Stomach (tissue), 9 donors: ENCODE data around the gene APOC3. TPM values are rescaled to one million over a fixed set of nuclear protein-coding genes. Genes with fewer than 3 reads are reported as not detected.

Experiments used
- DNase-seq, 2 donors: peaks; one replicate each; pipeline versions ENCODE4 v3.0.0 to v3.0.0-alpha.2; 2013 to 2019
- H3K27ac ChIP-seq, 5 donors: fragments of 200-600 bp in 4 of 5; sonication (generic) in 4 of 5; one replicate each; pipeline ENCODE4 v1.5.1; 2013 to 2019; ENCODE audit warnings: mild to moderate bottlenecking in 1 of 5, moderate library complexity in 1 of 5
- H3K27me3 ChIP-seq, 3 donors: fragments of 200-600 bp; sonication (generic); one replicate each; pipeline ENCODE4 v1.5.1; 2017 to 2019; ENCODE audit warnings: mixed run types in 1 of 3
- H3K36me3 ChIP-seq, 4 donors: fragments of 200-600 bp; sonication (generic); 1 replicate in 3 of 4; 2 replicates in 1 of 4; pipeline ENCODE4 v1.5.1; 2016 to 2019
- H3K4me1 ChIP-seq, 4 donors: fragments of 200-600 bp; sonication (generic); one replicate each; pipeline ENCODE4 v1.5.1; 2016 to 2019
- H3K4me3 ChIP-seq, 4 donors: fragments of 200-600 bp; sonication (generic) in 3 of 4; one replicate each; pipeline ENCODE4 v1.5.1; 2016 to 2019; ENCODE audit warnings: mild to moderate bottlenecking in 1 of 4
- H3K9me3 ChIP-seq, 4 donors: fragments of 200-600 bp; sonication (generic); one replicate each; pipeline ENCODE4 v1.5.1; 2016 to 2019
- EP300 ChIP-seq: sonication (generic); formaldehyde crosslinking; IDR thresholded peaks from one replicate; pipeline ENCODE4 v1.6.1; 2017; ENCODE audit warnings: antibody characterized with exemption
- POLR2A ChIP-seq, 4 donors: fragments of 450-650 bp; IDR thresholded peaks; one replicate each; pipeline ENCODE4 v1.6.1; 2016; ENCODE audit warnings: antibody characterized with exemption in 4 of 4, control low read depth in 2 of 4, mild to moderate bottlenecking in 1 of 4, moderate library complexity in 1 of 4
- POLR2AphosphoS5 ChIP-seq, 3 donors: sonication (generic); formaldehyde crosslinking; IDR thresholded peaks; one replicate each; pipeline ENCODE4 v1.6.1; 2016; ENCODE audit warnings: antibody characterized with exemption in 3 of 3
- WGBS, 5 donors: extraction: QIAGEN DNeasy Blood & Tissue Kit in 3 of 5; methylation state at CpG; one replicate each; pipeline versions ENCODE4 v1.1.5 to v1.1.7; 2013 to 2018; 5-methylcytosine and 5-hydroxymethylcytosine counted together
- intact Hi-C: fragments of 100-400 bp; cut with DNase I; formaldehyde crosslinking; loops from one replicate; pipeline ENCODE4 v1.15.1; 2023; ENCODE audit warnings: low total_unique reads
- polyA plus RNA-seq, 3 donors: library from polyadenylated mRNA; stranded (reverse); fragments of 200-250 nt; gene quantifications; one replicate each; pipeline ENCODE4 v1.2.3, GENCODE V29; 2013
- total RNA-seq, 5 donors: library from RNA; depleted of rRNA; stranded (reverse); fragments of >200 nt; gene quantifications; one replicate each; pipeline versions ENCODE4 v1.1.0 to v1.2.3, GENCODE V29; 2014 to 2016
- TF ChIP-seq, protein P1 (sequence below), 7 experiments: fragments of 450-650 bp in 4 of 7; fragments of 200-600 bp in 3 of 7; sonication (generic) in 3 of 7; IDR thresholded peaks; one replicate each; pipeline ENCODE4 v1.5.1; 2016 to 2019; ENCODE audit warnings: antibody characterized with exemption in 7 of 7, control low read depth in 2 of 7, mild to moderate bottlenecking in 1 of 7
- donor health status: healthy with polysubstance abuse.
- donor health status: Bipolar disorder and iron deficiency.
- donor health status: healthy.

Gene APOC3
- total and polyA plus RNA-seq, 8 donors: 18.9 TPM; not detected in 7

DNA sequence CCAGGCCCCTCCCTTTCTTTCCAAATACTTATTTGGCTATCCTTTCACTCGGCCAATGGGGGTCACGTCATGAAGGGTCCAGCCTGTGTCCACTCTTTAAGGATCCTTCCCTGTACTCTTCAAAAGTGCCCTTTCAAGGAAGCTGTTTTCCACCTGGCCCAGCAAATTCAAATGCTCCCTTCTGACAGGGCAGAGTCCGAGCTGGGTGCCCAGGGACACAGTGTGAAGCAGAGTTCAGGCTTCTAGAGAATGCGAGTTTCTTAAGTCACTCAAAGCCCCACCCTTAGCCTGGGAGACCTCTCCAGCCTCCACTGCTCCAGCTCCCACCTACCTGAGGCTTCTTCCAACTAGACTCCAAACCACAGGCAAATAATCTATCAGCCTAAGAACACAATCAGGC, 13.2 kb downstream of the APOC3 start:
- H3K36me3 ChIP-seq: peaks cover 35 to 47% (median 45%) of the 10 kb centered on the region in 4 donors
- no peak overlapping the region for H3K4me3 ChIP-seq
- intact Hi-C loops: no loop called here
- H3K4me1 ChIP-seq: peaks cover 0 to 22% (median 13%) of the 10 kb centered on the region in 4 donors
- no peaks in the 10 kb centered on the region for H3K9me3 ChIP-seq
- H3K27me3 ChIP-seq: no peaks in the 10 kb centered on the region
- 30 to 74% (median 34%) methylated on average over 4 of the region's 4 CpGs for WGBS, 5 donors
- DNase-seq: peak; percentile 44 to 66
- TF ChIP-seq, protein P1, sequence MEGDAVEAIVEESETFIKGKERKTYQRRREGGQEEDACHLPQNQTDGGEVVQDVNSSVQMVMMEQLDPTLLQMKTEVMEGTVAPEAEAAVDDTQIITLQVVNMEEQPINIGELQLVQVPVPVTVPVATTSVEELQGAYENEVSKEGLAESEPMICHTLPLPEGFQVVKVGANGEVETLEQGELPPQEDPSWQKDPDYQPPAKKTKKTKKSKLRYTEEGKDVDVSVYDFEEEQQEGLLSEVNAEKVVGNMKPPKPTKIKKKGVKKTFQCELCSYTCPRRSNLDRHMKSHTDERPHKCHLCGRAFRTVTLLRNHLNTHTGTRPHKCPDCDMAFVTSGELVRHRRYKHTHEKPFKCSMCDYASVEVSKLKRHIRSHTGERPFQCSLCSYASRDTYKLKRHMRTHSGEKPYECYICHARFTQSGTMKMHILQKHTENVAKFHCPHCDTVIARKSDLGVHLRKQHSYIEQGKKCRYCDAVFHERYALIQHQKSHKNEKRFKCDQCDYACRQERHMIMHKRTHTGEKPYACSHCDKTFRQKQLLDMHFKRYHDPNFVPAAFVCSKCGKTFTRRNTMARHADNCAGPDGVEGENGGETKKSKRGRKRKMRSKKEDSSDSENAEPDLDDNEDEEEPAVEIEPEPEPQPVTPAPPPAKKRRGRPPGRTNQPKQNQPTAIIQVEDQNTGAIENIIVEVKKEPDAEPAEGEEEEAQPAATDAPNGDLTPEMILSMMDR (IDR thresholded peaks at IDR 0.05): no peak
- peak in 2 of 3 donors; percentile 30 to 41 for TF ChIP-seq POLR2AphosphoS5 (IDR thresholded peaks at IDR 0.05)
- peak overlapping the region in 3 of 5 donors; percentile 3 to 34 (median 31) for H3K27ac ChIP-seq

DNA sequence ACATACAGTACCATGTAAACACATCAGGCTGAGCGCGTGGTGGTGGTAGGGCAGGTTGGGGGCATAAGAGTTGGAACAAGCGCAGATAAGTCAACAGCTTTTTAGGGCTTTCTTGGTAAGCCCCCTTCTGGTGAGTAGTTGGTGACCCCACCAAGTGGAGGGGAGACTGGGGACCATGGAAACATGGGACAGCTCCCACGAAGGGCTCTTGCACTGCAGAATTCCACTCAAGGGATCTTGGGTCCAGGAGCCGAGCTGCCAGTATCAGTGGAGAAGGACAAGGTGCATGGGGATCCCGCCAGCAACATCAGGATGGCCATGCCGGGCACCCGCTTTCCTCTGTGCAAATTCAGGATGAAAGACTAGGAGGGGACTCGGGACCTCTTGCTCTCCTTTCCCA, 14.0 kb downstream of the APOC3 start:
- Histone ChIP-seq H3K27ac (no peak overlapping the region), H3K4me3 (no peak overlapping the region), H3K9me3 (no peaks in the 10 kb centered on the region), H3K36me3 (peaks cover 38 to 55% (median 53%) of the 10 kb centered on the region in 4 donors), H3K4me1 (peaks cover 0 to 19% (median 11%) of the 10 kb centered on the region in 4 donors), H3K27me3 (no peaks in the 10 kb centered on the region)
- WGBS, 5 donors: 89 to 94% (median 91%) methylated on average over 9 of the region's 9 CpGs
- TF ChIP-seq EP300 (no peak), POLR2A (IDR thresholded peaks at IDR 0.05) (no peak), POLR2AphosphoS5 (IDR thresholded peaks at IDR 0.05) (no peak)
- TF ChIP-seq, protein P1 (IDR thresholded peaks at IDR 0.05): no peak
- intact Hi-C loops: no loop called here
- DNase-seq: no peak

DNA sequence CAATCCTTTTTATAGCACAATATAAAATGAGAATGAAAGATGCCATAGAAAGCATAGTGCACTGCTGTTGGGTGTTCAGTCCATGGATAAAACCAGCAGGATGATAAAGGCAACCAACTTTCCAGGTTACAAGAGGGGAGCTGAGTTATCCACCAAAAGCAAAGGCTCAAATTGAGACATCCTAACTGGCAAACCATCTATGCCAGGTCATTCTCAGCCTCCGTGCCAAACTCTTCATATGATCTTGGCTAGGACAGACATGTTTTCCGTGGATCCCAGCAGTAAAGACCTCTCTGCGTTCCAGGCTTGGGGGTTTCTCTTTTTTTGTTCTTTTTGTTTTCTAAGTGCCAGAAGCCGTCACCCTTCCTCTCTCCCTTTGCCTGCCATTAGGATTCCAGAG, 15.0 kb downstream of the APOC3 start:
- intact Hi-C loops: no loop called here
- no peak for DNase-seq
- Histone ChIP-seq H3K27ac (no peak overlapping the region), H3K4me3 (no peak overlapping the region), H3K4me1 (peaks cover 0 to 19% (median 11%) of the 10 kb centered on the region in 4 donors), H3K36me3 (peaks cover 42 to 65% (median 64%) of the 10 kb centered on the region in 4 donors), H3K27me3 (no peaks in the 10 kb centered on the region), H3K9me3 (no peaks in the 10 kb centered on the region)
- 77 to 95% (median 93%) methylated on average over 4 of the region's 4 CpGs for WGBS, 5 donors
- TF ChIP-seq, protein P1 (IDR thresholded peaks at IDR 0.05): no peak
- TF ChIP-seq POLR2A (IDR thresholded peaks at IDR 0.05) (no peak), POLR2AphosphoS5 (IDR thresholded peaks at IDR 0.05) (no peak), EP300 (no peak)

DNA sequence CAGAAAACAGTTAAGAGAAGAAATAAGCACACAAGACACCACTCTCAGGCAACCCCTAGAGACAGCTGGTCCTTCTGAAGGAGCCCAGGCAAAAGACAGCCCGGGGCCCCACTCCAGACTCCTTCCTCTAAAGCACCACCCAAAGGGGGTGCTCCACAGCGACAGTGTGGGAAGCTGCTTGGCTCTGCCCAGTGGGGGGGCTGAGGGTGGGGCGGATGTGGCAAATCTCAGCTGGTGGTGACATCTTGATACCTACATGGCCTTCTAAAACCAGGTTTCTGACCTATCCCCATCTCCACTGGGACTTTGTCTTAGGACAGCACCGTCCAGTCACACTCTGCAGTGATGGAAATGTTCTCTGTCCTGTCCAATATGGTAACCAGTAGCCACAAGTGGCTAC, 17.9 kb downstream of the APOC3 start:
- peaks cover 12 to 31% (median 18%) of the 10 kb centered on the region in 4 donors for H3K4me1 ChIP-seq
- peaks cover 42 to 70% (median 65%) of the 10 kb centered on the region in 4 donors for H3K36me3 ChIP-seq
- H3K27me3 ChIP-seq: no peaks in the 10 kb centered on the region
- 93 to 97% (median 95%) methylated on average over 4 of the region's 4 CpGs for WGBS, 5 donors
- no peak for DNase-seq
- intact Hi-C loops: no loop called here
- no peaks in the 10 kb centered on the region for H3K9me3 ChIP-seq
- no peak overlapping the region for H3K27ac ChIP-seq
- H3K4me3 ChIP-seq: no peak overlapping the region
- TF ChIP-seq, protein P1 (IDR thresholded peaks at IDR 0.05): no peak
- no peak for TF ChIP-seq POLR2A (IDR thresholded peaks at IDR 0.05)
- TF ChIP-seq EP300: no peak
- no peak for TF ChIP-seq POLR2AphosphoS5 (IDR thresholded peaks at IDR 0.05)
